ENCODE measurements around the gene IREB2.

- TF ChIP-seq CTCF (IDR thresholded peaks at IDR 0.05) (no peak), POLR2A (IDR thresholded peaks at IDR 0.05) (no peak)
Measured at GRCh38 chr15:78418686-78419085, 19.3 kb upstream of the IREB2 start.

Data from adrenal gland (tissue), 5 donors.